ENCODE results near the gene DNAJC10.
"Not testable (repeated sequence)": the region's sequence is repeated elsewhere in the genome, so short reads cannot be mapped to it uniquely, and the experiment has no call there.

The DNAJC10 gene

DNA sequence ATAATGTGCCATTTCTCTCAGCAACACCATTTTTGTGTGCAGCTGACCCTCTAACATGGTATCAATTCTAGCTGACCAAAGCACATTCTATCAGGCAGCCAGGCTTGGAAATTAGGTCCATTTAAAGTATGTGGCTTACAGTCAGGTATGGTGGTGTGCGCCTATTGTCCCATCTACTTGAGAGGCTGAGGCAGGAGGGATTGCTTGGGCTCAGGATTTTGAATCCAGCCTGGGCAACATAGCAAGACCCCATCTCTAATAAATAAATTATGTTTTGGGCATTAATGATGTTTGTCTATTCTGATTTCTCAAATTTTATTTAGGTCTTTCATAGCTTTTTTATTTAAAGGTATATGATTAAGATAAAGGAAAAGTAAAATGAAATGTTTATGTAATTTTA is 63.3 kb downstream of the DNAJC10 start:
- H3K36me3 ChIP-seq = peaks cover 3% of the 10 kb centered on the region
- no peak overlapping the region for H3K4me3 ChIP-seq (ENCODE audit: low read depth, low read length)
- no peaks in the 10 kb centered on the region for H3K9me3 ChIP-seq (ENCODE audit: severe bottlenecking)
- TF ChIP-seq, protein P1, sequence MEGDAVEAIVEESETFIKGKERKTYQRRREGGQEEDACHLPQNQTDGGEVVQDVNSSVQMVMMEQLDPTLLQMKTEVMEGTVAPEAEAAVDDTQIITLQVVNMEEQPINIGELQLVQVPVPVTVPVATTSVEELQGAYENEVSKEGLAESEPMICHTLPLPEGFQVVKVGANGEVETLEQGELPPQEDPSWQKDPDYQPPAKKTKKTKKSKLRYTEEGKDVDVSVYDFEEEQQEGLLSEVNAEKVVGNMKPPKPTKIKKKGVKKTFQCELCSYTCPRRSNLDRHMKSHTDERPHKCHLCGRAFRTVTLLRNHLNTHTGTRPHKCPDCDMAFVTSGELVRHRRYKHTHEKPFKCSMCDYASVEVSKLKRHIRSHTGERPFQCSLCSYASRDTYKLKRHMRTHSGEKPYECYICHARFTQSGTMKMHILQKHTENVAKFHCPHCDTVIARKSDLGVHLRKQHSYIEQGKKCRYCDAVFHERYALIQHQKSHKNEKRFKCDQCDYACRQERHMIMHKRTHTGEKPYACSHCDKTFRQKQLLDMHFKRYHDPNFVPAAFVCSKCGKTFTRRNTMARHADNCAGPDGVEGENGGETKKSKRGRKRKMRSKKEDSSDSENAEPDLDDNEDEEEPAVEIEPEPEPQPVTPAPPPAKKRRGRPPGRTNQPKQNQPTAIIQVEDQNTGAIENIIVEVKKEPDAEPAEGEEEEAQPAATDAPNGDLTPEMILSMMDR (IDR thresholded peaks at IDR 0.05; ENCODE audit: low read depth, low read length) = no peak
- H3K27ac ChIP-seq = no peak overlapping the region
- no peaks in the 10 kb centered on the region for H3K27me3 ChIP-seq (ENCODE audit: insufficient read depth, low read depth, severe bottlenecking)
- DNase-seq = no peak

DNA sequence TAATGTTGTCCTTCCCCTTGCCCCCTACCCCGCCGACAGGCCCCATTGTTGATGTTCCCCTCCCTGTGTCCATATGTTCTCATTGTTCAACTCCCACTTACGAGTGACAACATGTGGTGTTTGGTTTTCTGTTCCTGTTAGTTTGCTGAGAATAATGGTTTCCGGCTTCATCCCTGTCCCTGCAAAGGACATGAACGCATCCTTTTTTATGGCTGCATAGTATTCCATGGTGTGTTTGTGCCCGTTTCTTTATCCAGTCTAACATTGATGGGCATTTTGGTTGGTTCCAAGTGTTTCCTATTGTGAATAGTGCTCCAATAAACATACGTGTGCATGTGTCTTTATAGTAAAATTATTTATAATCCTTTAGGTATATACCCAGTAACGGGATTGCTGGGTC is 65.0 kb downstream of the DNAJC10 start:
- DNase-seq; H3K27me3 ChIP-seq (ENCODE audit: insufficient read depth, low read depth, severe bottlenecking); H3K36me3 ChIP-seq; H3K9me3 ChIP-seq (ENCODE audit: severe bottlenecking); H3K27ac ChIP-seq; H3K4me3 ChIP-seq (ENCODE audit: low read depth, low read length): not testable (repeated sequence)

DNA sequence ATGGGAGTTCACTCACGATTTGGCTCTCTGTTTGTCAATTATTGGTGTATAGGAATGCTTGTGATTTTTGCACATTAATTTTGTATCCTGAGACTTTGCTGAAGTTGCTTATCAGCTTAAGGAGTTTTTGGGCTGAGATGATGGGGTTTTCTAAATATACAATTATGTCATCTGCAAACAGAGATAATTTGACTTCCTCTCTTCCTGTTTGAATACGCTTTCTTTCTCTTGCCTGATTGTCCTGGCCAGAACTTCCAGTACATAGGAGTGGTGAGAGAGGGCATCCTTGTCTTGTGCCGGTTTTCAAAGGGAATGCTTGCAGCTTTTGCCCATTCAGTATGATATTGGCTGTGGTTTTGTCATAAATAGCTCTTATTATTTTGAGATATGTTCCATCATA is 66.6 kb downstream of the DNAJC10 start:
- not testable (repeated sequence) for H3K27me3 ChIP-seq (ENCODE audit: insufficient read depth, low read depth, severe bottlenecking); H3K36me3 ChIP-seq; H3K9me3 ChIP-seq (ENCODE audit: severe bottlenecking); H3K27ac ChIP-seq; H3K4me3 ChIP-seq (ENCODE audit: low read depth, low read length); DNase-seq

DNA sequence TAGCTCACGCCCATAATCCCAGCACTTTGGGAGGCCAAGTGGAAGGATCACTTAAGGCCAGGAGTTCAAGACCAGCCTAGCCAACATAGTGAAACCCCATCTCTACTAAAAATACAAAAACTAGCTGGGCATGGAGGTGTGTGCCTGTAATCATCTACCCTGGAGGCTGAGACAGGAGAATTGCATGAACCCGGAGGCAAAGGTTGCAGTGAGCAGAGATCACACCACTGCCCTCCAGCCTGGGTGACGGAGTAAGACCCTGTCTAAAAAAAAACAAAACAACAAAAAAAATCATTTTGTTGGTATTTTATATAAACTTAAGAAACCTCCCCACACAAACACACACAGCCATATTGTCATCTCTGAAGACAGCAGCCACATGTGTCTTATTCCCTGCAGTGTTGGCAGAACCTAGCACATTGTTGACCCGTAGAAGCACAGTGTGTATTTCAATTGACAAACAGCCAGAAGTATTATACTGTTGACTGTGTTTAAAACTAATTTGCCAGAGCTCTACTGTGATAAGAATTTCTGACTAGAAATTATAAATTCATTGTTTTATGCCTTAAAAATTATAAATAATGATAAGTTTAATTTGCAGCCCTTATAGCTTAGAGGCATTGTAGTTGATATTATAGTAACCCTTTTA is 68.1 kb downstream of the DNAJC10 start:
- Histone ChIP-seq H3K36me3 (no peaks in the 10 kb centered on the region), H3K4me3 (ENCODE audit: low read depth, low read length) (no peak overlapping the region), H3K27ac (no peak overlapping the region), H3K27me3 (ENCODE audit: insufficient read depth, low read depth, severe bottlenecking) (no peaks in the 10 kb centered on the region), H3K9me3 (ENCODE audit: severe bottlenecking) (no peaks in the 10 kb centered on the region)
- TF ChIP-seq, protein P1 (IDR thresholded peaks at IDR 0.05; ENCODE audit: low read depth, low read length) = no peak
- no peak for DNase-seq

DNA sequence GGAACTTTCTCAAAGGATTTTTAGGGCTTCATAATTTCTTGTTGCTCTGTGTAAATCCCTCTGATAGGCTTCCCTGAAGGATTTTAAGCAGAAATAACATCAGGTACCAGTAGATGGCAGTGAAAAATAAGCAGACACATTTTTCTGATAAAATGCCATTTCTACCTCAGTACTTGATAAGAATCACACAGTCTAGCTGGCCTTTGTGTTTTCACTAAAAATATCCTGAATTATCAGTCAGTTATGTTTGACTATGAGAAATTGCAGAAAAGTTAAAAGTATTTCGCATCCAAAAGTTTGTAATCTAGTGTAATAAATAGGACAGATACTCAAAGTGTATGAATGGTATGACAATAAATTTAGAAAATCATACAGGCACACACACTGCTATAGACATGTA is 68.7 kb downstream of the DNAJC10 start:
- H3K27me3 ChIP-seq (ENCODE audit: insufficient read depth, low read depth, severe bottlenecking) = no peaks in the 10 kb centered on the region
- no peaks in the 10 kb centered on the region for H3K9me3 ChIP-seq (ENCODE audit: severe bottlenecking)
- TF ChIP-seq, protein P1 (IDR thresholded peaks at IDR 0.05; ENCODE audit: low read depth, low read length) = peak; percentile 34; the same call in 1 of the 2 replicates
- H3K4me3 ChIP-seq (ENCODE audit: low read depth, low read length) = no peak overlapping the region
- H3K27ac ChIP-seq = no peak overlapping the region
- no peaks in the 10 kb centered on the region for H3K36me3 ChIP-seq
- no peak for DNase-seq

DNA sequence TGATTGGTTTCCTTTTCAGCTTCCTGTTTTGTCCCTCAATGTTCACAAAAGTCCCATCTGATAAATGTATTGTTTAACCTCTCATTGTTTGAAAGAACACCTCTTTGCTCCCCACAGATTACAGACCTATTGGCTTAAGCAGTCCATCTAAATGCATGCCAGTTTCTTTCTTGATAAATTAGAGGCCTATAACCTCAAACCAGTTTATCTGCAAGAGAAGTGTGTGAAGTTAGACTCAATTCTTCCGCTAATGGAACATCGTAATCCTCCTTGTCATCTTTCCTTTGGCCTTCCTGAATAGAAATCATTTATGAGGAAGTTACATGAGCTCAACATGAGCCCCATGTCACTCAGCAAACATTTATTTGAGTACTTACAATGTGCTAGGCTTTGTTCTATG is 76.4 kb downstream of the DNAJC10 start:
- DNase-seq = no peak
- no peaks in the 10 kb centered on the region for H3K9me3 ChIP-seq (ENCODE audit: severe bottlenecking)
- H3K4me3 ChIP-seq (ENCODE audit: low read depth, low read length) = no peak overlapping the region
- TF ChIP-seq, protein P1 (IDR thresholded peaks at IDR 0.05; ENCODE audit: low read depth, low read length) = no peak
- no peaks in the 10 kb centered on the region for H3K36me3 ChIP-seq
- no peaks in the 10 kb centered on the region for H3K27me3 ChIP-seq (ENCODE audit: insufficient read depth, low read depth, severe bottlenecking)
- no peak overlapping the region for H3K27ac ChIP-seq

DNA sequence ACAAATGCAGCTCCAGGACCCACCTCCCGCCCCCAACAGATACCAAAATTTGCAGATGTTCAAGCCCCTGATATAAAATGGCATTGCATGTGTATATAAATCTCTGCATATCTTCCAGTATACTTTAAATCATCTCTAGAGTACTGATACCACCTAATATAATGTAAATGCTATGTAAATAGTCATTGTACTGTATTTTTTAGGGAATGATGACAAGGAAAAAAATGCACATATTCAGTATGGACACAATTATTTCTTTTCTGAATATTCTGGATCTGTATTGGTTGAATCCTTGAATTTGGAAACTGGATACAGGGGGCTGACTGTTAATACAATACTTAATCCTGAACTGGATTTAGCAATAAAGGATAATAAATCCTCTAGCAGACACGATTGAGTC is 82.7 kb downstream of the DNAJC10 start:
- H3K27ac ChIP-seq = no peak overlapping the region
- H3K9me3 ChIP-seq (ENCODE audit: severe bottlenecking) = no peaks in the 10 kb centered on the region
- H3K4me3 ChIP-seq (ENCODE audit: low read depth, low read length) = no peak overlapping the region
- TF ChIP-seq, protein P1 (IDR thresholded peaks at IDR 0.05; ENCODE audit: low read depth, low read length) = no peak
- H3K27me3 ChIP-seq (ENCODE audit: insufficient read depth, low read depth, severe bottlenecking) = no peaks in the 10 kb centered on the region
- H3K36me3 ChIP-seq = no peaks in the 10 kb centered on the region
- DNase-seq = no peak
